Measurements from ENCODE around the gene NOL9. TPM values are rescaled to one million over a fixed set of nuclear protein-coding genes. Genes with fewer than 3 reads are reported as not detected.

The NOL9 gene
- total and polyA plus RNA-seq, 2 donors (not counting 3 experiments of a cell fraction or from before 2014, with no cell fraction given): 14.1 to 42.9 TPM

GRCh38 chr1:6581561-6582305 lies 27.4 kb upstream of the NOL9 start:
- FAIRE-seq: no peak
- Histone ChIP-seq H3K9ac (replicated peaks; ENCODE audit: extremely low read depth, insufficient read depth, low read length) (no peak overlapping the region), H3K27me3 (ENCODE audit: control insufficient read depth in 2 of 2, insufficient read depth in 2 of 2, low read length in 2 of 2) (no peaks in the 10 kb centered on the region), H3K36me3 (ENCODE audit: control insufficient read depth in 2 of 2, extremely low read depth in 1 of 2, insufficient read depth in 2 of 2, low read length in 2 of 2) (no peaks in the 10 kb centered on the region), H3K9me1 (replicated peaks; ENCODE audit: control insufficient read depth, extremely low read depth, insufficient read depth, low read length) (no peaks in the 10 kb centered on the region), H3K9me3 (replicated peaks; ENCODE audit: control insufficient read depth, insufficient read depth, low read length) (no peaks in the 10 kb centered on the region), H2AFZ (ENCODE audit: low read depth, low read length) (no peak overlapping the region), H3K79me2 (ENCODE audit: control insufficient read depth, insufficient read depth, low read length) (peaks cover 11% of the 10 kb centered on the region), H3K4me2 (ENCODE audit: insufficient read depth, low read length) (no peak overlapping the region), H3K4me1 (ENCODE audit: control insufficient read depth, extremely low read depth, insufficient read depth, low read length) (peaks cover 14% of the 10 kb centered on the region), H4K20me1 (replicated peaks; ENCODE audit: control insufficient read depth, extremely low read depth, insufficient read depth, low read length) (no peaks in the 10 kb centered on the region), H3K4me3 (replicated peaks in 1 of 3; ENCODE audit: insufficient read depth in 1 of 3, low read depth in 1 of 3, low read length in 3 of 3) (no peak overlapping the region), H3K27ac (ENCODE audit: insufficient read depth, low read depth, low read length) (no peak overlapping the region)
- CTCF ChIA-PET: interaction anchor here (0.7 to 0.9 kb wide), 2 partner anchors 27 to 31 kb away, joined by 3 read pairs; partner anchors contain the start of gene NOL9
- no peak for DNase-seq (ENCODE audit: low read depth, low spot score)
- no TSS peak for BruUV-seq (replicated peaks)
- TF ChIP-seq, protein P1, sequence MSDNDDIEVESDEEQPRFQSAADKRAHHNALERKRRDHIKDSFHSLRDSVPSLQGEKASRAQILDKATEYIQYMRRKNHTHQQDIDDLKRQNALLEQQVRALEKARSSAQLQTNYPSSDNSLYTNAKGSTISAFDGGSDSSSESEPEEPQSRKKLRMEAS (IDR thresholded peaks at IDR 0.05; ENCODE audit: insufficient read depth, insufficient read length): no peak
- no peak for TF ChIP-seq FOS (IDR thresholded peaks at IDR 0.05; ENCODE audit: borderline replicate concordance, insufficient read depth, low read length)
- no peak for TF ChIP-seq JUN (IDR thresholded peaks at IDR 0.05; ENCODE audit: borderline replicate concordance, insufficient read depth, insufficient read length, low read depth)
- TF ChIP-seq EZH2 (IDR thresholded peaks at IDR 0.05; ENCODE audit: borderline replicate concordance, low read depth, low read length, severe bottlenecking): no peak
- no peak for TF ChIP-seq GATA2 (IDR thresholded peaks at IDR 0.05; ENCODE audit: insufficient read depth, insufficient read length, low read depth, low read length)
- TF ChIP-seq POLR2A (IDR thresholded peaks at IDR 0.05; ENCODE audit: low read depth, low read length): no peak
- no peak for TF ChIP-seq MYC (IDR thresholded peaks at IDR 0.05; ENCODE audit: low read depth, low read length)
- no peak for TF ChIP-seq POLR2AphosphoS5 (IDR thresholded peaks at IDR 0.05; ENCODE audit: insufficient read depth, low read depth, low read length)
- TF ChIP-seq, protein P2, sequence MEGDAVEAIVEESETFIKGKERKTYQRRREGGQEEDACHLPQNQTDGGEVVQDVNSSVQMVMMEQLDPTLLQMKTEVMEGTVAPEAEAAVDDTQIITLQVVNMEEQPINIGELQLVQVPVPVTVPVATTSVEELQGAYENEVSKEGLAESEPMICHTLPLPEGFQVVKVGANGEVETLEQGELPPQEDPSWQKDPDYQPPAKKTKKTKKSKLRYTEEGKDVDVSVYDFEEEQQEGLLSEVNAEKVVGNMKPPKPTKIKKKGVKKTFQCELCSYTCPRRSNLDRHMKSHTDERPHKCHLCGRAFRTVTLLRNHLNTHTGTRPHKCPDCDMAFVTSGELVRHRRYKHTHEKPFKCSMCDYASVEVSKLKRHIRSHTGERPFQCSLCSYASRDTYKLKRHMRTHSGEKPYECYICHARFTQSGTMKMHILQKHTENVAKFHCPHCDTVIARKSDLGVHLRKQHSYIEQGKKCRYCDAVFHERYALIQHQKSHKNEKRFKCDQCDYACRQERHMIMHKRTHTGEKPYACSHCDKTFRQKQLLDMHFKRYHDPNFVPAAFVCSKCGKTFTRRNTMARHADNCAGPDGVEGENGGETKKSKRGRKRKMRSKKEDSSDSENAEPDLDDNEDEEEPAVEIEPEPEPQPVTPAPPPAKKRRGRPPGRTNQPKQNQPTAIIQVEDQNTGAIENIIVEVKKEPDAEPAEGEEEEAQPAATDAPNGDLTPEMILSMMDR (IDR thresholded peaks at IDR 0.05; ENCODE audit: extremely low read depth in 1 of 2, insufficient read depth in 1 of 2, low read depth in 1 of 2, low read length in 2 of 2): no peak
- POLR2A ChIA-PET: no interaction called here
- dilution Hi-C loops (cut with MboI; ENCODE audit: extremely low pct_ligation_motif_present, low sequenced_read_pairs): no loop called here
- intact Hi-C loops (cut with micrococcal nuclease): no loop called here

Measured in endothelial cell of umbilical vein (primary cell).